HG03097 (cell line): ENCODE measurements around the gene NIT2.
"Not testable (repeated sequence)": the region's sequence is repeated elsewhere in the genome, so short reads cannot be mapped to it uniquely, and the experiment has no call there.

Experiments used
- ATAC-seq: cut with Tn5 transposase; IDR thresholded peaks from one replicate; pipeline ENCODE4 v1.9.1; 2021; ENCODE audit not compliant: unreplicated experiment, low FRiP score

Gene NIT2

GRCh38 chr3:100336229-100336628, 1.7 kb downstream of the NIT2 start:
- not testable (repeated sequence) for ATAC-seq

GRCh38 chr3:100338911-100339310, 4.4 kb downstream of the NIT2 start:
- no peak for ATAC-seq

DNA sequence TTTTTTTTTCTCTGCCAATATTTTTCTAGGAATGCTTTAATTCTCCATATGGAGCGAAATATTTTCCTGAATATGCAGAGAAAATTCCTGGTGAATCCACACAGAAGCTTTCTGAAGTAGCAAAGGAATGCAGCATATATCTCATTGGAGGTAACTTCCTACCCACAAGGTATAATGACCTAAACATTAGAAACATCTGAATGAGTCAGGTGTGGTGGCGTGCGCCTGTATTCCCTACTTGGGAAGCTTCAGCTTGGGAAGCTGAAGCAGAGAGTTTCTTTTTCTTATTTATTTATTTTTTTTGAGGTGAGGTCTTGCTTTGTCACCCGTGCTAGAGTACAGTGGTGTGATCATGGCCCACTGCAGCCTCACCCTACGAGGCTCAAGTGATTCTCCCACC, 5.2 kb downstream of the NIT2 start:
- no peak for ATAC-seq

DNA sequence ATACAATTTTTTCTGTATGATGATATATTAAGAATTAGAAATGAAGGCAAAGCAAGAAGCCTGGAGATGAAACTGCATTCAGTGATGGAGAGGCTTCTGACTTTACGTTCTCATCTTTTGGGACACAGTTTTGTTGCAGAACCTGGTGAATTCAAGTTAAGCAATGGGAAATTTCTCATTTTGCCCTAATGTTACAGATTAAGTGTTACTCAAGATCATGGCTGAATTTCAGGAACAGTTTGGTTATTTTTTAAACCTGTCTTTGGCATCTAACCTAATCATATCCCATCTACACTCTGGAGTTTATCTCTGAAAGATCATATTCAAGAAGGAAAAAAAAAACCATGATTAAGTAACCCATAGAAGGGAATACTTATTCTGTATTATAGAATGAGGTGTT, 6.0 kb downstream of the NIT2 start:
- no peak for ATAC-seq

- ATAC-seq: no peak
Observed at GRCh38 chr3:100348727-100349126, 14.2 kb downstream of the NIT2 start.

GRCh38 chr3:100351770-100352169, 17.2 kb downstream of the NIT2 start:
- ATAC-seq: not testable (repeated sequence)

DNA sequence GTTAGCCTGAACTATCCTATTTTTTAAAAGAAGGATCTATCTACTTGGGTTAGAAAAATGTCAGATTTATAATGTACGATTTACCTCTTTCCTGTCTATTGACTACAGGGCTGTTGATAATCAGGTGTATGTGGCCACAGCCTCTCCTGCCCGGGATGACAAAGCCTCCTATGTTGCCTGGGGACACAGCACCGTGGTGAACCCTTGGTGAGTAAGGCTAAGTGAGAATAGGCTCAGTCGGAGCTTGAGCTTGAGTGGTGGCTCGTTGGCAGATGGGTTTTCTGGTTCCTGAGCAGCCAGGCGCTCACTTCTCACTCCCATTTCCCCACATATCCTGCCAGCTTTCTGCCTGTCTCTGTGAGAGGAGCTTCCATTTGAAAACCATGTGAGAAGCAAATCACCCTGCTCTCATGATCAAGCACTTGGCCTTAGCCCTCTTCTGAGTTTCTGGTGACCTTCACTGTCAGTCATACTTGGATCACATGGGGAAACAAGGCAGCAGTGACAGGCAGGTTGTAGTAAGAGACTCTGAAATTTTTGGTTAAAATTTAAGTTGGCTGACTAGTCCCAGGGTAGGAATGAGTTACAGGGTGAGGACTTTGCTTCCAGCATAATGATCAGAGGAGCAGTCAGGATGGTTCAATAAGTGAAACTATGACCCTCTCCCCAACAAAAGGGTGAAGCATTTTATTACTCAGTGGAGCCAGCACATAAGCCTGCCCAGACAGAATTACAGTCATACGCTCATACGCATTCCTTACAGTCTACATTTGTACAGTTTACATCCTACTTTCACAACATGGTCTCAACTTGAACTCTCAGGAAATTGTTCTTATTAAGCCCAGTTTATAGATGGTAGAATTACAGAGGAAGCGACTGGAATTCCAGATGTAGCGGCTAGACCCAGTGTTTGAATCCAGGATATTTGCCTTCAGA, 18.0 kb downstream of the NIT2 start:
- no peak for ATAC-seq

DNA sequence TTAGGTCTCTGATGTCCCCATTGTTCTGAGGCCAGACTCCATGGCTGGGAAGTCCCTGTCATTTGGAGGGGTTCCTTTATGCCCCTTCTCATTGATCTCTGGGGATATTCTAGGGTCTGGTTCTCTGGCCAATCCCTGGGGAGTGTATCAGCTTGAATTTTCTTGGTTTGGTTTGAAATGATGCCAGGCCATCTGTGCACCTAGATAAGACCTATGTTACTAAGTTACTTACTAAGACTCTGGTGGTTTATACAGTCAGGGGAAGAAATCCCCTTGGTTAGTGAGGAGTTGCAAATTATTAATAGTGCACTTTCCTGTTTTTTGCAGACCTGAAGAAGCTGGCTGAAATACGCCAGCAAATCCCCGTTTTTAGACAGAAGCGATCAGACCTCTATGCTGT, 20.3 kb downstream of the NIT2 start:
- ATAC-seq: no peak

GRCh38 chr3:100358413-100358812, 23.9 kb downstream of the NIT2 start:
- ATAC-seq: no peak

DNA sequence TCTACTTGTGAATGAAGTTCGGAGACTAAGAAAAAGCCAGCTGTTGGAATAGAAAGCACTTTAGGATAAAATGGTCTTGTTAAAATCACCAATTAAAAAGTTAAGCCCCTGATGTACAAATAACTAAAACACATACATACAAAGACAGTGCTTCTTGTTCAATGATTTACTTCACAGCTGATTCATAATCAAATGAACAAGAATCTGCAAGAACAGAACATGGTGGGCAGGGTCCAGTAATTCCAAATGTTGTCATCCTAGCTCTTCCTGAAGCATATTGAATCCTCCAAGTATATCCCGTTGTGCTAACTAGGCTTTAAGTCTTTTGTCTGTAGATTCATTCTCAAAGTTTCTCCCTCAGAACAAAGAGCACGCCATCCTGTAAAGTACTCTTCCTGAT, 24.5 kb downstream of the NIT2 start:
- no peak for ATAC-seq

DNA sequence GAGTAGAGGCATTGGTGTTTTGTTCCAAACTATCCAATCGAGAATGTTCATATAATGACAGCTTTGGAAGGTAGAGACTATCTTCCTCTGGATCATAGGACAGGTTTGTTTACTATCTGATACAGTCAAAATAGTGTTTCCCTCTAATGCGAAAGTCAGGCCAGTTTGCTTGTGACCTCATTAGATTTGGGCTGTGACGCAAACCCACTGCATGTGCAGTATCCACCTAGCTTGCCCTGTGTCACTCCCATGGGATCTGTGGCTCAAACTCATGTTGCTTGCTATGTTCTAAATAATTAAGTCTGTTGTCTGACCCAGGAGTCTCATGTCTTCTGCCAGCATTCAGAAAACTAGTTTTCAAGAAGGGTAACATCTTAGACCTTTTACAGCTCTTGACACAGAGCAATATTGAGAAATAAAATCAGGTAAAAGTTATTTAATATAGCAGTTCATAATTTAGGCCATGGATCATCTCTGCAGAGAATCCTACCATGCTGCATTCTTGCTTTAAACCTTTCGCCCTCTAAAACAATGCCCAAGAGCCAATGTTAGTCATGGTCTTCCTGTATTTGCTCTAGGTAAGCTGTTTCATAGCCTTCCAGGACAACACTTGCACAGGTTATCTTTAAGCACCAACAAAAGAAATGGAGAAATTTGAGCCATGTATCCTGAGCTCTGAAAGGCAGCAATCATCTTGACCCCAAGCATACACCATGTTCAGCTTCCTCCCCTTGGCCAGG, 26.4 kb downstream of the NIT2 start:
- no peak for ATAC-seq

- no peak for ATAC-seq
Observed at GRCh38 chr3:100361897-100362296, 27.3 kb downstream of the NIT2 start.

- no peak for ATAC-seq
Observed at GRCh38 chr3:100364421-100364820, 29.9 kb downstream of the NIT2 start.

- ATAC-seq: no peak
Observed at GRCh38 chr3:100366424-100366823, 31.9 kb downstream of the NIT2 start.

DNA sequence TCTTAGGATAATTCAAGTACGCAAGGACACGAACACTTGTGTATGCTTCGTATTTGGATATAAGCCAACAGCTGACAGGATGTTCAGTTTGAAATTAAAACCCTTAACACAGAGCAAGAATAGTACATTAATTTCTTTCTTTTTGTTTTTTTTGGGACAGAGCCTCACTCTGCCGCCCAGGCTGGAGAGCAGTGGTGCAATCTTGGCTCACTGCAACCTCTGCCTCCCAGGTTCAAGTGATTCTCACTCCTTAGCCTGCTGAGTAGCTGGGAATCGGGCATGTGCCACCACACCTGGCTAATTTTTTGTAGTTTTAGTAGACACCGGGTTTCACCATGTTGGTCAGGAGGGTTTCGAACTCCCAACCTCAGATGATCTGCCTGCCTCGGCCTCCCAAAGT, 33.9 kb downstream of the NIT2 start:
- ATAC-seq: no peak

DNA sequence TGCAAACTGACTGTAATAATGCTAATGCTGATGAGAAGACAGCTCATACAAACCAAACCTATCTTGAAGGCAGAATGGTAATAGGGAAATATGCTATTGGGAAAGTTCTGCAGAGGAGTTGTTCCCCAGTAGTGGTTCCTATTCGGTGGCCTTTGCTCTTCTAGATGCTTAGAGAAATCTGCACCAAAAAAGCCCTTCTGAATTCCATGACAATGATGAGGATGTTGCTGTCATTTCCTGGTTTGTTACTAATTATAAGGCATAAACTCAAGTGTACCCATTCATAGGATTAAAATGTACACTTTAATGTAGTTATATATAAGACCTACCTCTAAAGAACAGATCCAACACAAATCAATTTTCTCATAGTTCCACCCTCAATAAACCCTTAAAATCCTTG, 36.2 kb downstream of the NIT2 start:
- no peak for ATAC-seq

GRCh38 chr3:100374521-100374920, 40.0 kb downstream of the NIT2 start:
- ATAC-seq: no peak

DNA sequence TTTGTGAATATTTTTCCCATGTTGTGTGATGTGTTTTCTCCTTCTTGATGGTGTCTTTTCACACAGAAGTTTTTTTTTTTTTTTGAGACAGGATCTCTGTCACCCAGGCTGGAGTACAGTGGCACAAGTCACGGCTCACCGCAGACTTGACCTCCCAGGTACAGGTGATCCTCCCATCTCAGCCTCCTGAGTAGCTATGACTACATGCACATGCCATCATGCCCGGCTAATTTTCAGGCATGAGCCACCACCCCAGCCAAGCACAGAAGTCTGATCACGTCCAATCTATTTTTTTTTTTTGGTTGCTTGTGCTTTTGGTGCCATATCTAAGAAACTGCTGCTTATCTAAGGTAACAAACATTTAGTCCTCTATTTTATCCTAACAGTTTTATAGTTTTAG, 41.7 kb downstream of the NIT2 start:
- no peak for ATAC-seq

DNA sequence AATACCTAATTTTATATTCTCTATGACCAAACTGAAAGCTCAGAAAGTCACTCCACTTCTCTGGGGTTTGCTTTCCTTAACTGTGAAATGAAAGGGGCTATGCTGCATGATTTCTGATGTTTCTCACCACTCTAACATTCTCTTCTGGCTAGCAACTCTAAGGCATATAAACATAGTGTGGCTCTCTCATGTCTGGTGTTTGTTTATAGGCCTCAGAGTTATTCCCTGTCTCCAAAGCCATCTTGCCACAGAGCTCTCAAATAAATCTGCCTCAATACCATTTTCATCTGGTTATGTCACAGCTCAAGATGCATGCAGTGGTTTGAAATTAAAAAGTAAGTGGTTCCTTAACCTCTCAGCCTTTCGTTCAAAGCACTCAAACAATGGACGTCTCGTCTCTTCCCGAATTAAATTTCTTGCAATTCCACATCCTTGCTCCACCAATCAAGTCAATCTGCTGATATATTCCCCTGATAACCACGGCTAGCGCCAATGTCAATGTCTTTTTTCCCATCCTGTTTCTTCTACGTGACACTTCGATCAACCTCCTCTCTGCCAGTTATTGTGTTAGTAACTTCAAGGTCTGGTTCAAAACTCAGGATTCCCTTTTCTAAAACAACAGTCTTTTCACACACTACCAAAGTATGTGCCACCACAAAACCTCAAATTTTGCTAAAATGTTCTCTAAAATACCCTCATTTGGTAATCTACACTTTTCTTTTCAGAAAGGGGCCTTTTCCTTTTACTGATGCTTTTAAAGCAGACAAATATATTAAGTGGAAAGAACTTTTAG, 50.4 kb downstream of the NIT2 start:
- no peak for ATAC-seq

DNA sequence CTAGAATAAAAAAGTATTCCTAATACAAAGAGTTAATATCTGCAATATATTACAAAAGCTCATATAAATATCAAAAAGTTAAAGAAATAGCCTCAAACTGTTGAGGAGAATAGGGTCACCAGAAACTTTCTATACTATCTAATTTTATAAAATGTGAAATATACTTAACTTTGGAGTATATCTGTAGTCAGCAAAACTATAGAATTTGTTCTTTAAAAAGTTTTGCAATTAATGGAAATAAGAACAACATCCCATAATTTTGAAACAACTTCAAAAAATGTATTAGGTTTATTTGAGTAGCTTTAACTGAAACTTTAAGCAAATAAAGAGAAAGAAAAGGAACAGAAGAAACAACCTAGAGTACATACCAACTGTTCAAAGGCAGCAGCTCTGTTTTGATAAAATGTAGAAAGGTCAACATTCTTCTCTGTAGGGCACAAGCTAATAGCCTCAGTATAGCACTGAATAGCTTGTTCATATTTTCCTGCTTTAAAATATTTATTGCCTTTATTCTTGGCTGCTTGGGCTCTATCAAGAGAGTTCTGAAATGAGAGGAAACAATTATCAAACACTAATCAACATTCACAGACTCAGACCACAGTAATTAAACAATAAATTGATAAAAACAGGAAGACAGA, 52.0 kb downstream of the NIT2 start:
- ATAC-seq: no peak

DNA sequence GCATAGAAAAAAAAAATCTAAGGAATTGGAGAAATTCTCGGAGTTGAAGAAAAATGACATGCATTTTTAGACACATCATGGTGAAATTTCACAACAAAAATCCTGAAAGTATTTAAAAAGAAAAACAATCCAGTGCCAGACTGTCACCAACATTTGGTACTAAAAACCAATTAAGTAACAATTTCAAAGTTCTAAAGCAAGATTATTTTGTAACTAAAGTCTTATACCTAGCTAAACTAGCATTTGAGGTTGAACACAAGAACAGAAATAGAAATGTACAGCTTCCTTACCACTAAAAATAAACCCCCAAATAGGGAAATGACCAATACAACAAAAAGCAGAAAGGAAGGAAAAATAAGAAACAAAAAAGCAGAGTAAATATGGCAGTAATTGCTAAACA, 54.5 kb downstream of the NIT2 start:
- no peak for ATAC-seq
